HL-60 (cell line): Measurements from ENCODE around the gene TOP1.

Experiments used
- DNase-seq, 2 experiments: peaks; one replicate each; pipeline ENCODE4 v3.0.0-alpha.2; 2010 to 2020; ENCODE audit warnings: low read depth in 1 of 2, low spot score in 1 of 2
- H3K27ac ChIP-seq: fragments of 250-450 bp; sonication (Bioruptor Pico); replicated peaks from 2 replicates; pipeline ENCODE4 v1.5.1; 2020; ENCODE audit warnings: mild to moderate bottlenecking, moderate library complexity
- H3K27me3 ChIP-seq: fragments of 250-450 bp; sonication (Bioruptor Pico); 2 replicates; pipeline ENCODE4 v1.5.1; 2021; ENCODE audit warnings: mild to moderate bottlenecking, moderate library complexity; ENCODE audit not compliant: insufficient read depth, poor library complexity, severe bottlenecking
- H3K4me3 ChIP-seq: replicated peaks from 2 replicates; pipeline ENCODE4 v1.5.1; 2011; ENCODE audit warnings: mild to moderate bottlenecking, control low read depth, low read length; ENCODE audit not compliant: insufficient read depth
- GABPA ChIP-seq: IDR thresholded peaks from 2 replicates; pipeline ENCODE4 v1.6.1; 2012; ENCODE audit warnings: low read depth
- POLR2AphosphoS5 ChIP-seq: IDR thresholded peaks from 2 replicates; pipeline ENCODE4 v1.6.1; 2012; ENCODE audit warnings: low read depth
- SPI1 ChIP-seq: IDR thresholded peaks from 2 replicates; pipeline ENCODE4 v1.6.1; 2012; ENCODE audit warnings: low read depth, mild to moderate bottlenecking, borderline replicate concordance
- TF ChIP-seq, protein P1 (sequence below): IDR thresholded peaks from one replicate; pipeline ENCODE4 v1.5.1; 2011; ENCODE audit warnings: low read length, control low read depth, inconsistent platforms; ENCODE audit not compliant: insufficient read depth
- TF ChIP-seq, protein P2 (sequence below): IDR thresholded peaks from 2 replicates; pipeline ENCODE4 v1.6.1; 2012; ENCODE audit warnings: low read depth; ENCODE audit not compliant: insufficient replicate concordance

The TOP1 gene

DNA sequence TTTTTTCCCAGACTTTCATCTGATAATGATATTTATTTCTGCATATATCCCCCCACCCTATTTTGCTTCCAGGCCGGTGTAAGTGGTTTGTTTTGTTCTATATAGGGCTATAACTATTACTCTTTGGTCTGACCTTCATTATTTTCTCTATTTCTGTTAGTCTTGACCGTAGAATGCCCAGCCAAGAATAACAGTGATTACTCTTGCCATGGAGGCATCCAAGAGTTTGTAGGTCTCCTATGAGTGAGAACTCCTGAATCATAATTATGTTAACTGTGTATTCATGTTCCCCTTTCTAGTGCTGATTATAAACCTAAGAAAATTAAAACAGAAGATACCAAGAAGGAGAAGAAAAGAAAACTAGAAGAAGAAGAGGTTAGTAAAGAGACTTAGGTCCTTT, 52.2 kb downstream of the TOP1 start:
- Histone ChIP-seq H3K27ac (no peak overlapping the region), H3K27me3 (no peaks in the 10 kb centered on the region), H3K4me3 (no peak overlapping the region)
- TF ChIP-seq, protein P1, sequence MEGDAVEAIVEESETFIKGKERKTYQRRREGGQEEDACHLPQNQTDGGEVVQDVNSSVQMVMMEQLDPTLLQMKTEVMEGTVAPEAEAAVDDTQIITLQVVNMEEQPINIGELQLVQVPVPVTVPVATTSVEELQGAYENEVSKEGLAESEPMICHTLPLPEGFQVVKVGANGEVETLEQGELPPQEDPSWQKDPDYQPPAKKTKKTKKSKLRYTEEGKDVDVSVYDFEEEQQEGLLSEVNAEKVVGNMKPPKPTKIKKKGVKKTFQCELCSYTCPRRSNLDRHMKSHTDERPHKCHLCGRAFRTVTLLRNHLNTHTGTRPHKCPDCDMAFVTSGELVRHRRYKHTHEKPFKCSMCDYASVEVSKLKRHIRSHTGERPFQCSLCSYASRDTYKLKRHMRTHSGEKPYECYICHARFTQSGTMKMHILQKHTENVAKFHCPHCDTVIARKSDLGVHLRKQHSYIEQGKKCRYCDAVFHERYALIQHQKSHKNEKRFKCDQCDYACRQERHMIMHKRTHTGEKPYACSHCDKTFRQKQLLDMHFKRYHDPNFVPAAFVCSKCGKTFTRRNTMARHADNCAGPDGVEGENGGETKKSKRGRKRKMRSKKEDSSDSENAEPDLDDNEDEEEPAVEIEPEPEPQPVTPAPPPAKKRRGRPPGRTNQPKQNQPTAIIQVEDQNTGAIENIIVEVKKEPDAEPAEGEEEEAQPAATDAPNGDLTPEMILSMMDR: no peak
- TF ChIP-seq SPI1 (no peak), GABPA (no peak), POLR2AphosphoS5 (no peak)
- TF ChIP-seq, protein P2, sequence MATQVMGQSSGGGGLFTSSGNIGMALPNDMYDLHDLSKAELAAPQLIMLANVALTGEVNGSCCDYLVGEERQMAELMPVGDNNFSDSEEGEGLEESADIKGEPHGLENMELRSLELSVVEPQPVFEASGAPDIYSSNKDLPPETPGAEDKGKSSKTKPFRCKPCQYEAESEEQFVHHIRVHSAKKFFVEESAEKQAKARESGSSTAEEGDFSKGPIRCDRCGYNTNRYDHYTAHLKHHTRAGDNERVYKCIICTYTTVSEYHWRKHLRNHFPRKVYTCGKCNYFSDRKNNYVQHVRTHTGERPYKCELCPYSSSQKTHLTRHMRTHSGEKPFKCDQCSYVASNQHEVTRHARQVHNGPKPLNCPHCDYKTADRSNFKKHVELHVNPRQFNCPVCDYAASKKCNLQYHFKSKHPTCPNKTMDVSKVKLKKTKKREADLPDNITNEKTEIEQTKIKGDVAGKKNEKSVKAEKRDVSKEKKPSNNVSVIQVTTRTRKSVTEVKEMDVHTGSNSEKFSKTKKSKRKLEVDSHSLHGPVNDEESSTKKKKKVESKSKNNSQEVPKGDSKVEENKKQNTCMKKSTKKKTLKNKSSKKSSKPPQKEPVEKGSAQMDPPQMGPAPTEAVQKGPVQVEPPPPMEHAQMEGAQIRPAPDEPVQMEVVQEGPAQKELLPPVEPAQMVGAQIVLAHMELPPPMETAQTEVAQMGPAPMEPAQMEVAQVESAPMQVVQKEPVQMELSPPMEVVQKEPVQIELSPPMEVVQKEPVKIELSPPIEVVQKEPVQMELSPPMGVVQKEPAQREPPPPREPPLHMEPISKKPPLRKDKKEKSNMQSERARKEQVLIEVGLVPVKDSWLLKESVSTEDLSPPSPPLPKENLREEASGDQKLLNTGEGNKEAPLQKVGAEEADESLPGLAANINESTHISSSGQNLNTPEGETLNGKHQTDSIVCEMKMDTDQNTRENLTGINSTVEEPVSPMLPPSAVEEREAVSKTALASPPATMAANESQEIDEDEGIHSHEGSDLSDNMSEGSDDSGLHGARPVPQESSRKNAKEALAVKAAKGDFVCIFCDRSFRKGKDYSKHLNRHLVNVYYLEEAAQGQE: no peak
- no peak for DNase-seq

DNA sequence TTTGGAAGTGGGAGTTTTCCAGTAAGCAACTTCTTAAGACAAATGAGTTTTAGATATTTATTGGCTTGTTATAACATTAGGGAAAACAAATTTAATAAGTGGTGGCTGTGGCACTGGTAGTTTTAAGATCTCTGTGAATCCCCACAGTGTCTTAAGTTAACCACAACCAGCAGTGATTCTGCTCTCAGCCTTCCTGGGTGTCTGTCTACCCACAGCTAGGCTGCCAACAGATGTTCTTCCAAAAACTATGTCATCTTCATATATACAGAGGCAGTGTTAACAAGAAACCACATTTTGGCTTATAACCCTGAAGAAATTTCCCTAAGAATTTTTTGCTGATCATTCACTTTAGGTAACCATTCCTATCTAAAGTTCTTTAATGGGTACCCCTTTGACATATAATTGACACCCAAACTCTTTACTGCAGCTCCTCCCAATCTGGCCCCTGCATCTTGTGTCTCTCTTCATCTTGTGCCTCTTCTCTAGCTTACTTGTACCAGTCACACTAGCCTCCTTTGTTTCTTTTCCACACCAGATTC, 52.7 kb downstream of the TOP1 start:
- no peak overlapping the region for H3K4me3 ChIP-seq
- TF ChIP-seq, protein P1: no peak
- TF ChIP-seq SPI1: no peak
- no peak for TF ChIP-seq POLR2AphosphoS5
- no peak for TF ChIP-seq GABPA
- TF ChIP-seq, protein P2: no peak
- H3K27ac ChIP-seq: no peak overlapping the region
- no peaks in the 10 kb centered on the region for H3K27me3 ChIP-seq
- no peak for DNase-seq

DNA sequence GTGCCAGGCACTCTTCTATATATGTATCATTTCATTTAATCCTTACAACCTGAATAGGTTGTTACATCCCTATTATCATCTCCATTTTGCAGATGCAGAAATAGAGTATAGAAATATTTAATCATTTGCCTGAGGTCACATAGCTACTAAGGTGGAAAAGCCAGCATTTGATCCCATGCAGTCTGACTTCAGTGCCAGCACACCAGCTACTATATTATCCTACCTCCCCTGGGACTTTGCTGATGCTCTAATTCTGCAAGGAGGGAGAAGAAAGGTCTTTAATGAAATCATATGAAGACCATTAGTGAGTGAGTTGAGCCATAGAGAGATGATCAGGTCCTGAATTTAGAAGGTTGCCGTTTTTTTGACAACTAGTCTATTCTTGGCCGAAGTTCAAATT, 53.7 kb downstream of the TOP1 start:
- H3K27me3 ChIP-seq: no peaks in the 10 kb centered on the region
- H3K4me3 ChIP-seq: no peak overlapping the region
- H3K27ac ChIP-seq: no peak overlapping the region
- TF ChIP-seq GABPA (no peak), POLR2AphosphoS5 (no peak), SPI1 (no peak)
- TF ChIP-seq, protein P2: no peak
- TF ChIP-seq, protein P1: no peak
- no peak for DNase-seq
